Measurements from ENCODE around the gene CTXN1.

CTXN1 gene

DNA sequence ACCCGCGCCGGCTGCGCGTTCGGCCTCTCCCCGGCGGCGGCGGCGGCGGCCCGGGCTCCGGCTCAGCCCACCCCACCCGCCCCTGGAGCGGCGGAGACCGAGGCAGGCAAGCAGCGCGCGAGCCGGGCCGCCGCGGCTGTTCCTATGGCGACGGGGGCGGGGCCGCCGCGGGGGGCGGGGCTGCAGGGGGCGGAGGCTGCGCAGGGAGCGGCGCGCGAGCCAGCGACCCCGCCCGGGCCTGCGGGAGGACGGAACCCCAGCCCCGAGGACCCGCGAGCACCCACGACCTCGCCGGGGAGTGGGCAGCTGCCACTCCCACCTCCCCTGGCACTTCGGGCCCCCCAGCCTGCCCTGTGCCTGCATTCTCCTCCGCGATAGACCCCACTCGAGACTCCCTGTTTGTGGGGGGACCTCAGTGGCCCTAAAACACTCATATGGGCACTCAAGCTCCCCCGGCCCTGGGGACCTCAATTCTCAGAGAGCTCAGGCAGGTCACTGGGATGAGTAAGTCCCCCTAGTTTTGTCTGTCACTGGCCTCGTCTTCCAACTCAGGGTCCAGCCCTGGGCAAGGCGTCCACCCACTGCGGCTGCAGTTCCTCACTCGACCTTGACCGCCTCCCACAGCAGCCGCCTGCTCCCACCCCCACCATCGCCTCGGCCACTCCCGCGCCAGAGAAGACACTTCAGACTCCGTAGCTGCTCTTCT, at the start of gene CTXN1:
TSS of gene CTXN1 (minus strand) at position 115 of the 706 bp plus-strand sequence. CDS start 597 bp downstream, outside the sequence.
- Mint-ChIP-seq H3K36me3 (peaks cover 54% of the 10 kb centered on the region), H3K27ac (peak within 1 kb of the TSS; percentile 67), H3K9me3 (no peaks in the 10 kb centered on the region), H3K4me3 (peak within 1 kb of the TSS; percentile 64), H3K4me1 (peaks cover 48% of the 10 kb centered on the region)
- DNase-seq (ENCODE audit: low spot score in 2 of 2) (peak; percentile 77 to 83), ATAC-seq (peak; percentile 60)

- Mint-ChIP-seq H3K9me3 (no peaks in the 10 kb centered on the region), H3K27ac (no peak overlapping the region), H3K36me3 (peaks cover 76% of the 10 kb centered on the region), H3K4me1 (no peaks in the 10 kb centered on the region), H3K4me3 (no peak overlapping the region)
- no peak for DNase-seq (ENCODE audit: low spot score in 2 of 2)
- no peak for ATAC-seq
These were observed 49.1 kb upstream of the CTXN1 start for GRCh38 chr19:7975037-7975436.

- ATAC-seq (no peak), DNase-seq (ENCODE audit: low spot score in 2 of 2) (no peak)
- Mint-ChIP-seq H3K27ac (no peak overlapping the region), H3K36me3 (peaks cover 72% of the 10 kb centered on the region), H3K4me1 (no peaks in the 10 kb centered on the region), H3K4me3 (no peak overlapping the region), H3K9me3 (no peaks in the 10 kb centered on the region)
These were observed 47.9 kb upstream of the CTXN1 start for GRCh38 chr19:7973883-7974282.

- H3K4me1 Mint-ChIP-seq = peaks cover 7% of the 10 kb centered on the region
- no peak for ATAC-seq
- H3K27ac Mint-ChIP-seq = no peak overlapping the region
These were observed 45.9 kb upstream of the CTXN1 start for GRCh38 chr19:7971553-7972520.

GRCh38 chr19:7970716-7971448, 44.9 kb upstream of the CTXN1 start:
- no peaks in the 10 kb centered on the region for H3K9me3 Mint-ChIP-seq
- H3K36me3 Mint-ChIP-seq = peaks cover 89% of the 10 kb centered on the region
- peaks cover 7% of the 10 kb centered on the region for H3K4me1 Mint-ChIP-seq
- ATAC-seq (peak; percentile 37), DNase-seq (ENCODE audit: low spot score in 2 of 2) (no peak)
- H3K4me3 Mint-ChIP-seq = no peak overlapping the region
- no peak overlapping the region for H3K27ac Mint-ChIP-seq

More at GRCh38 chr19:7971553-7972520, 45.9 kb upstream of the CTXN1 start:
- no peaks in the 10 kb centered on the region for H3K9me3 Mint-ChIP-seq
- H3K4me3 Mint-ChIP-seq = no peak overlapping the region
- DNase-seq (ENCODE audit: low spot score in 2 of 2) = no peak
- peaks cover 86% of the 10 kb centered on the region for H3K36me3 Mint-ChIP-seq

- Mint-ChIP-seq H3K9me3 (no peaks in the 10 kb centered on the region), H3K4me3 (no peak overlapping the region), H3K27ac (no peak overlapping the region), H3K4me1 (peaks cover 7% of the 10 kb centered on the region), H3K36me3 (peaks cover 93% of the 10 kb centered on the region)
- no peak for ATAC-seq
- DNase-seq (ENCODE audit: low spot score in 2 of 2) = no peak
These were observed 43.6 kb upstream of the CTXN1 start for GRCh38 chr19:7969555-7969939.

GRCh38 chr19:7968796-7969554, 43.0 kb upstream of the CTXN1 start:
- Mint-ChIP-seq H3K9me3 (no peaks in the 10 kb centered on the region), H3K4me1 (peaks cover 7% of the 10 kb centered on the region), H3K4me3 (no peak overlapping the region), H3K27ac (peak overlapping the region; percentile 26), H3K36me3 (peaks cover 93% of the 10 kb centered on the region)
- DNase-seq (ENCODE audit: low spot score in 2 of 2) = no peak
- no peak for ATAC-seq

DNA sequence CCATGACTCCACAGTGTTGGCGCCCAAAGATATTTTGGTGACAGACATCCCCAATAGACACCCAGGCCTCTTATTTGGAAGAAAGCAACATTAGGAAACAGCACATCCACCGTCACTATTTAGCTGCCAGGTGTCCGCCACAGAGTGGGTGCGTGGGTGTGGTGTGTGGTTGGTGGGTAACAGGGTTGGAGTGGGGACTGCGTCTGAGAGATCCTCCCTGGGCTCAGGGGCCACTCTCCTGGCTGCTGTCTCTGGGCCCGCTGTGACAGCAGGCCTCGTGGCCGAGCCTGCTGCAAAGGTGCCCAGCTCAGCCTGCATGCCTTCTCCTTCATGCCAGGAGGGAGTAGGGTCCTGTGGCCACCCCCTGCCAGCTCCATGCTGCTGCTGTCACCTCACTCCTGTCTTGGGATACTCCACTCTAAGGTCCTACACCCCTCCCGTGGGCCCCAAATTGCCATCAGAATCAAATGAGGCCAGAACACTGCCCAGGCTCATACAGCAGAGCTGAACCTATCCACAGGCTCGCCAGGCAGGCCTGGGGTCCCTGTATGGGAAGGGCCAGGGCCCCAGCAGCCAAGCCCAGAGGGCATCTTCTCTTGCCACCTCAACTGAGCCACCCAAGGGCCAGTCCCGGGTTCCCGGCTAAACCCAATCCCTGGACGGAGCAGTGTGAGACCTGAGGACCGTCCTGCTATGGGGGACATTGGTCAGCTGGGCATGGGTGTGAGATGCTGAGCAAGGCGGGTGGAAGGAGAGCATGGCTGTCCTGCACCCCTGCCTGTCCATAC, 42.3 kb upstream of the CTXN1 start:
- ATAC-seq (no peak), DNase-seq (ENCODE audit: low spot score in 2 of 2) (no peak)
- H3K4me1 Mint-ChIP-seq = peaks cover 7% of the 10 kb centered on the region
- peak overlapping the region; percentile 26 for H3K27ac Mint-ChIP-seq
- H3K9me3 Mint-ChIP-seq = no peaks in the 10 kb centered on the region
- H3K36me3 Mint-ChIP-seq = peaks cover 93% of the 10 kb centered on the region
- H3K4me3 Mint-ChIP-seq = no peak overlapping the region

DNA sequence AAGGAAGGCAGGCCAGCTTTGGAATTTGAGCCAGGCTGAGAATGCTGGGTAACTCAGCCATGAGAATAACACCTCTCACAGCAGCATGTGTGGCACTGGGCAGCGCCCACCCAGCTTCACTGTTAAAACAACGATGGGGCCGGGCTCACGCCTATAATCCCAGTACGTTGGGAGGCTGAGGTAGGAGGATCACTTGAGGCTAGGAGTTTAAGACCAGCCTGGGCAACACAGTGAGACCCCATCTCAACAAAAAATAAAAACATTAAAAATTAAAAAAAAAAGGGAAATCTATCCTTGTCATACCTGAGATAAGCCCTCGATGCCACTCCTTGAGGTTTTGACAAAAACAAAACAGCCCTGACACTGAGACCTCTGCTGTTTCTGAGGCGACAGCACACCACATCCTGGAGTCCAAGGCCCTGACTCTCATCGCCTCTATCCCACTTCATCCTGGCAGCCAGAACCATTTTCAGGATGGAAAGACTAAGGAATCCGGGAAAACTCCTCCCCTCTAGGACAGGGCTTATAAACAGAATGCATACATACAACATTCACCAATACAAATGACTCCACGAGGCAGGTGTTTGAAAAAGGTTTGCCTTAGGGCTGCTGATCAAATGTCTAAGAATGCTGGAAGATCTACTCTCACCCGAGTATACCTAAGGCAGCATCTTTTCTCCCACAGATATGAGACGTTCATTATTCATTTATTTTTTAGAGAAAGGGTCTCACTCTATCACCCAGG, 40.2 kb upstream of the CTXN1 start:
- no peak for ATAC-seq
- H3K36me3 Mint-ChIP-seq = peaks cover 96% of the 10 kb centered on the region
- peak overlapping the region; percentile 63 for H3K27ac Mint-ChIP-seq
- peaks cover 7% of the 10 kb centered on the region for H3K4me1 Mint-ChIP-seq
- no peak overlapping the region for H3K4me3 Mint-ChIP-seq
- DNase-seq (ENCODE audit: low spot score in 2 of 2) = no peak
- H3K9me3 Mint-ChIP-seq = no peaks in the 10 kb centered on the region

DNA sequence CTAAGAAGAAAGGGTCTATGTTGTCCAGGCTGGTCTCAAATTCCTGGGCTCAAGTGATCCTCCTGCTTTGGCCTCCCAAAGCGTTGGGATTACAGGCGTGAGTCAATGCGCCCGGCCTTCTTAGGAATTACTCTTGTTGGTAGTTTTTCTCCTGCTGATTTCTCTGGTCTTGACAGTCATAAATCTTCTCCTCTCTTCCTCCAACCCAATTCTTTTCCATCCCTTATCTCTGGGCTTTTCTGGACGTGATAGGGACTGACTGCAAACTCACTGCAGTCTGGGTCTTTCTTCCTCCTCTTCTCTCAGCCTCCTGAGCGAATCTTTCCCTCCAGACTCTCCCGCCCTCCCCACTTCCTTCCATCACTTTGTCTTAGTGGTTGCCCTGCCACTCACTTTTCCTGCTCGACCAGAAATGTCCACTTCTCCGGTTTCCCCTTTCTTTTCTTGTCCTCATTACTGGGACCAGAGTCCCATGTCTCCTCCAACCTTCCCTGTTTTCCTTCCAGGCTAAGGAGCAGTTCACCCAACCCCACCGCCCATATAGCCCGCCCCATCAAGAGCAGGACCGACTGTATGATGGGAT, 39.4 kb upstream of the CTXN1 start:
- Mint-ChIP-seq H3K4me3 (no peak overlapping the region), H3K36me3 (peaks cover 94% of the 10 kb centered on the region), H3K27ac (peak overlapping the region; percentile 63), H3K4me1 (peaks cover 7% of the 10 kb centered on the region), H3K9me3 (no peaks in the 10 kb centered on the region)
- ATAC-seq = no peak
- no peak for DNase-seq (ENCODE audit: low spot score in 2 of 2)

DNA sequence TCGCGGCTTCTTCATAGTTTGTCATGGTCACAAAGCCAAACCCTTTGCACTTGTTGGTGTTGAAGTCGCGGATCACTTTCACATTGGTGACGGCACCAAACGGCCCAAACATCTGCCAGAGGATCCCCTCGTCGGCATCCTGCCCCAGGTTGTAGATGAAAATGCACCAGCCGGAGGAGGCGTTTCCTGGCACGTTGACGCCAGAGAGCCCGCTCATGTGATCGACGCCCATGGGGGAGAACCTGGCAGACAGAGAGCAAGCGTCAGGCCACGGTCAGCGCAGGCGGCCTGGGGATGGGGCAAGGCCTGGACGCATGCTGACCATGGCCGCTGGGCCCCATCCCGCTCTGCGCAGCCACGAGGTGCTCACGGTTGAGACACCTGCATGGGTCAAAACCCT, 37.6 kb upstream of the CTXN1 start:
- DNase-seq (ENCODE audit: low spot score in 2 of 2) (no peak), ATAC-seq (no peak)
- Mint-ChIP-seq H3K4me1 (peaks cover 5% of the 10 kb centered on the region), H3K9me3 (no peaks in the 10 kb centered on the region), H3K4me3 (no peak overlapping the region), H3K36me3 (peaks cover 91% of the 10 kb centered on the region), H3K27ac (no peak overlapping the region)

- ATAC-seq = no peak
- H3K27ac Mint-ChIP-seq = no peak overlapping the region
- DNase-seq (ENCODE audit: low spot score in 2 of 2) = no peak
- peaks cover 87% of the 10 kb centered on the region for H3K36me3 Mint-ChIP-seq
- H3K4me3 Mint-ChIP-seq = no peak overlapping the region
- no peaks in the 10 kb centered on the region for H3K4me1 Mint-ChIP-seq
- H3K9me3 Mint-ChIP-seq = no peaks in the 10 kb centered on the region
These were observed 36.8 kb upstream of the CTXN1 start for GRCh38 chr19:7962644-7963268.

Measured in stimulated activated effector memory CD8-positive, alpha-beta T cell treated with anti-CD3 and anti-CD28 coated beads, Interleukin-12 subunit alpha, Interleukin-12 subunit beta, amount 100 ng/mL, for 72 hours (primary cell).